HG03039 (cell line): ENCODE data around the gene ALDH1L2.
A peak's percentile ranks its signal among the peaks of the same experiment; 100 is the strongest.
"Not testable (repeated sequence)": the region's sequence is repeated elsewhere in the genome, so short reads cannot be mapped to it uniquely, and the experiment has no call there.

ENCODE experiments used
- ATAC-seq: cut with Tn5 transposase; IDR thresholded peaks from one replicate; pipeline ENCODE4 v1.9.1; 2021; ENCODE audit warnings: mild to moderate bottlenecking, moderate library complexity; ENCODE audit not compliant: unreplicated experiment

ALDH1L2 gene

GRCh38 chr12:105084251-105085250 lies at the start of gene ALDH1L2:
Gene ALDH1L2 (minus strand): TSS chr12:105084458. CDS start chr12:105084436, 22 bp downstream.
- peak; percentile 71 for ATAC-seq

- ATAC-seq, result no peak
Observed at GRCh38 chr12:105120551-105120950, 36.3 kb upstream of the ALDH1L2 start.

GRCh38 chr12:105116969-105117368 lies 32.7 kb upstream of the ALDH1L2 start:
- no peak for ATAC-seq

- no peak for ATAC-seq
Observed at GRCh38 chr12:105113094-105113493, 28.8 kb upstream of the ALDH1L2 start.

- ATAC-seq, result no peak
Observed at GRCh38 chr12:105110851-105111250, 26.6 kb upstream of the ALDH1L2 start.

GRCh38 chr12:105109465-105110212 lies 25.4 kb upstream of the ALDH1L2 start:
- ATAC-seq, result no peak

GRCh38 chr12:105107494-105108371 lies 23.5 kb upstream of the ALDH1L2 start, which contains the start of gene WASHC4:
Gene WASHC4 (plus strand): TSS chr12:105107731. CDS start chr12:105107801, 70 bp downstream.
- peak; percentile 91 for ATAC-seq

GRCh38 chr12:105107171-105107493 lies 22.9 kb upstream of the ALDH1L2 start:
- ATAC-seq, result peak; percentile 14

- no peak for ATAC-seq
Observed at GRCh38 chr12:105106621-105107020, 22.4 kb upstream of the ALDH1L2 start.

- no peak for ATAC-seq
Observed at GRCh38 chr12:105104762-105105161, 20.5 kb upstream of the ALDH1L2 start.

- no peak for ATAC-seq
Observed at GRCh38 chr12:105102673-105103072, 18.4 kb upstream of the ALDH1L2 start.

GRCh38 chr12:105100998-105101397 lies 16.7 kb upstream of the ALDH1L2 start:
- no peak for ATAC-seq

GRCh38 chr12:105100207-105100985 lies 16.1 kb upstream of the ALDH1L2 start:
- ATAC-seq, result no peak

GRCh38 chr12:105099356-105099755 lies 15.1 kb upstream of the ALDH1L2 start:
- no peak for ATAC-seq

- ATAC-seq, result not testable (repeated sequence)
Observed at GRCh38 chr12:105095338-105095737, 11.1 kb upstream of the ALDH1L2 start.

- no peak for ATAC-seq
Observed at GRCh38 chr12:105092336-105092735, 8.1 kb upstream of the ALDH1L2 start.

GRCh38 chr12:105091476-105092206 lies 7.4 kb upstream of the ALDH1L2 start:
- ATAC-seq, result no peak

GRCh38 chr12:105090361-105090760 lies 6.1 kb upstream of the ALDH1L2 start:
- ATAC-seq, result no peak

- no peak for ATAC-seq
Observed at GRCh38 chr12:105089817-105090216, 5.6 kb upstream of the ALDH1L2 start.
